Skin of body (tissue), 2 donors: ENCODE measurements around the gene CREB3L1. TPM values are rescaled to one million over a fixed set of nuclear protein-coding genes. Genes with fewer than 3 reads are reported as not detected.
A peak's percentile ranks its signal among the peaks of the same experiment; 100 is the strongest.

ENCODE experiments used
- DNase-seq: peaks from one replicate; lab custom pipeline; 2025; lab: John Stamatoyannopoulos, UW
- total RNA-seq: library from RNA; depleted of rRNA; stranded (reverse); fragments of >200 nt; gene quantifications from one replicate; pipeline ENCODE4 v1.2.3, GENCODE V29; 2014

CREB3L1 gene
- total RNA-seq, 1 donor from 2014 or later = 27.1 TPM

- DNase-seq = peak; percentile 35
Observed at GRCh38 chr11:46342239-46342638, 64.8 kb downstream of the CREB3L1 start.

GRCh38 chr11:46343520-46343919, 66.1 kb downstream of the CREB3L1 start:
- DNase-seq = no peak

- no peak for DNase-seq
Observed at GRCh38 chr11:46345131-46345597, 67.7 kb downstream of the CREB3L1 start.

GRCh38 chr11:46345881-46346484, 68.5 kb downstream of the CREB3L1 start:
- DNase-seq = no peak

DNA sequence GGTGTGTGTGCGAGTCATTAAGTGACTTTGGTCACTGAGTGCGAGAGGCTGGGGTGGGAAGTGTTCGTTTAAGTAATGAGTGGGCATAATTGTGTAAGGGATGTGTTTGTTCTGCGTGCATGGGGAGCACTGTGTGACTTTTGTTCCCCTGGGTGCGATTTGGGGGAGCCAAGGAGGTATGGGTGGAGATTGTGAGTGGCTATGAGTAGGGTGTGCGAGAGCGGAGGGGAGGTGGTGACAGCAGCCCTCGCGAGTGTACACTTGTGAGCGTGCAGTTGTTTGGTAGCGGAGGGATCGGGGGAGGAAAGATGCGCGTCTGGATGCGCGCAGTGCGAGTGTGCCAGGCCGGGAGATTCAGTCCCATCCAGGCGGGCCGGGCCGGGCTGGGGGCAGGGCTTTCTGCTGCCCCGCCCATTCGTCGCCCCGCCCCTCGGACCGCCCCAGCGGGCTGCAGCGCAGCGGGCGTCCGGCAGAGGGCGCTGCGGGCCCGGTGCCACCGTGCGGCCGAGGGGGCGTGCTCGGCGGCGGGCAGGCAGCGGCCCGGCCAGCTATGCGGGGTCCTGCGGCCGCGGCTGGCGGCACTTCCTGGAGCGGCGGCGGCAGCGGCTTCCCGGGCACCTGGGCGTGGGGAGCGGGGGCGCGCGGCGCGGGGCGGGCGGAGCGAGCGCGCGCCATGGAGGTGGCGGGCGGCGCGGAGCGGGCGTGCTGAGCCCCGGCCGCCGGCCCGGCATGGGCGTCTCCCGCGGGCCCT, 69.6 kb downstream of the CREB3L1 start, which contains the start of gene DGKZ:
Gene DGKZ, plus strand, starts transcription at position 578 of the 751 bp plus-strand sequence. CDS start 197 bp downstream, outside the sequence.
- DNase-seq = peak; percentile 90

DNA sequence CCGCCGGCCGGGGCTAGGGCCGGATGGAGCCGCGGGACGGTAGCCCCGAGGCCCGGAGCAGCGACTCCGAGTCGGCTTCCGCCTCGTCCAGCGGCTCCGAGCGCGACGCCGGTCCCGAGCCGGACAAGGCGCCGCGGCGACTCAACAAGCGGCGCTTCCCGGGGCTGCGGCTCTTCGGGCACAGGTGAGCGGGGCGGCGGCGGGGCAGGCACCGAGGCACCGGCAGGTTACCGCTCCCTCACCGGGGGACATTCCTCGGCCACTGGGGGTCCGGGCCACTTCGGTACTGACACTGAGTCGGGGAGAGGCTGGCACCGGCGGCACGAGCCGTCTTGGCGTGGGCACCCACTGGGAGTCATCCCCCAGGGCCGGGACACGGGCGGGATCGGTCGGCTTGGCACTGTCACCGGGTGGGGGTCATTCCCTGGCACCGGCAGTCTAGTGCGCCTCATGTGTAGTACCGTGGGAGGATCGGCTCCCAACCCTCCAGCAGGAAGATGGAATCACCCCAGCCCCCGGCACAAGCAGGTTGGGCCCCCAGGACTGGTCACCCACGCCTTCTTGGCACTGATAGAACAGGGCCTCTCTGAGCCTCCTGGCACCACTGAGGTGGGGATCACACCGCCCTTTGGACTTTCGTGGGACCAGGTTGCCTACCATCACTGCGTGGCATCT, 70.3 kb downstream of the CREB3L1 start:
- DNase-seq = no peak

GRCh38 chr11:46348566-46349401, 71.3 kb downstream of the CREB3L1 start:
- no peak for DNase-seq

GRCh38 chr11:46350695-46351094, 73.2 kb downstream of the CREB3L1 start:
- no peak for DNase-seq

GRCh38 chr11:46351148-46351547, 73.7 kb downstream of the CREB3L1 start:
- no peak for DNase-seq

GRCh38 chr11:46351606-46352005, 74.1 kb downstream of the CREB3L1 start:
- DNase-seq = no peak

DNA sequence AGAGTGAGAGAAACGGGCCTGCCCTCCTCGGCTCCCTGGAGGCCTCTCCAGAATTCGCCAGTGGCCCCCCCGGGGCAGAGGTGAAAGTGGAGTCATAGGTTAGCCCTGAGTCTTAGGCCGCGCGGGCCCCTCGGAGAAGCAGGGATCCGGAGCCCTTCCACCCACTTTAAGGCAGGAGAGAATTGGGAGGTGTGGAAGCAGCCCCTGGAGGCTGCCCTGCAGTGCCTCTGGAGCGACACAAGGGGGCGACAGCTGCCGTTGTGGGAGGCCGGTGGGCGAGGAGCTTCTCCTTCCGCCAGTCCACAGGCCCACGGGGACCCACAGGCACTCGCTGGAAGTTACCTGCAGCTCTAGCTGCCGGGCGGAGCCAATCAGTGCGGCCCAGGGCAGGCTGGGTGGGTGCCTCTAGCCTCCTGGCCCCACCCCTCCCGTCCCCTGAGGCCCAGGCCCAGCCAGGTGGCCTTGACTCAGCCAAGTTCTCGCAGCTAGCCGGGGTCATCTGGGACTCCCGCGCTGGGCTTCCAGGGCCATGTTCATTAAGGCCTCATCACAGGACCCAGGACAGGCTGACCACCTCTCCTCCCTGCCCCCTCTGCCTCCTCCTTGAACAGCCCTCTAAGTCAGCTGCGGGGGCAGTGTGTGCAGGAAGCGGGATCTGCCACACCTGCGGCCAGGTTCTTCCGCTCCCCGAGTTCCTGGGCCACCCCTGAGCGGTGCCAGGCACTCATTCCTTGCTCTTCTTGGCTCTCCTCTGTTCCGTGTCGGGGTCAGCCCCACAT, 74.8 kb downstream of the CREB3L1 start:
- DNase-seq = no peak

DNA sequence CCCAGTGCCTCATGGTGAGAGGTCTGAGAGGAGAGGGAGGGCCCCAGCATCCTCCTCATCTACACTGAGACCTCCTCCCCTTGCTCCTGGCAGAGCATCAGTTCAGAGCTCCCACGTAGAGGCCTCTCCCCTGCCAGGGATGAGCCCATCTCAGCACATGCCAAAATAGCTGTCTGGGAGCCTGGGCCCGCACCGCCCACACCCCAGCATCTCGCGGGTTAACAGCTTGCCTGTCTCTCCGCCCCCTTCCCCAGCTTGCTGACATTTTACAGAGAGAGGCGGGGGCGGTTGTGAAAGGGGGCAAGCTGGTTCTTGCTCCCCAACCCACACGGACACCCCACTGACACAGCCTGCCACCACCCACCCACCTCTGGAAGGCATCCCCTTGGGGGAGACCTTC, 76.2 kb downstream of the CREB3L1 start:
- no peak for DNase-seq

GRCh38 chr11:46356924-46357482, 79.5 kb downstream of the CREB3L1 start:
- no peak for DNase-seq

GRCh38 chr11:46357483-46357936, 80.0 kb downstream of the CREB3L1 start:
- no peak for DNase-seq

DNA sequence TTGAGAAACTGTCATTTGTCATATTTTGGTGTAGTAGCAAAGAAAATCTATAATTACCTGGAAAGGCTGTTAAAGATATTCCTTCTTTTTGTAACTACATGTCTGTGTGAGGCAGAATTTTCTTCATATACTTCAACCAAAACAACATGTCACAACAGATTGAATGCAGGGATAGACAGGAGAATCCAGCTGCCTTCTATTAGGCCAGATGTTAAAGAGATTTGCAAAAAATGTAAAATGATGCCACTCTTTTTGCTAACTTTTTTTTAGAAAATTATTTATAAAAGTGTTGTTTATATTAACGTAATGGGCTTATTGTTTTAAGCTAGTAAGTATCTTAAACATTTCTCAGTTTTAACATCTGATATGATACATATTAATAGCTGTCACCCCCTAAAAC, 82.5 kb downstream of the CREB3L1 start:
- DNase-seq = peak; percentile 28

GRCh38 chr11:46360878-46361277, 83.4 kb downstream of the CREB3L1 start:
- no peak for DNase-seq

DNA sequence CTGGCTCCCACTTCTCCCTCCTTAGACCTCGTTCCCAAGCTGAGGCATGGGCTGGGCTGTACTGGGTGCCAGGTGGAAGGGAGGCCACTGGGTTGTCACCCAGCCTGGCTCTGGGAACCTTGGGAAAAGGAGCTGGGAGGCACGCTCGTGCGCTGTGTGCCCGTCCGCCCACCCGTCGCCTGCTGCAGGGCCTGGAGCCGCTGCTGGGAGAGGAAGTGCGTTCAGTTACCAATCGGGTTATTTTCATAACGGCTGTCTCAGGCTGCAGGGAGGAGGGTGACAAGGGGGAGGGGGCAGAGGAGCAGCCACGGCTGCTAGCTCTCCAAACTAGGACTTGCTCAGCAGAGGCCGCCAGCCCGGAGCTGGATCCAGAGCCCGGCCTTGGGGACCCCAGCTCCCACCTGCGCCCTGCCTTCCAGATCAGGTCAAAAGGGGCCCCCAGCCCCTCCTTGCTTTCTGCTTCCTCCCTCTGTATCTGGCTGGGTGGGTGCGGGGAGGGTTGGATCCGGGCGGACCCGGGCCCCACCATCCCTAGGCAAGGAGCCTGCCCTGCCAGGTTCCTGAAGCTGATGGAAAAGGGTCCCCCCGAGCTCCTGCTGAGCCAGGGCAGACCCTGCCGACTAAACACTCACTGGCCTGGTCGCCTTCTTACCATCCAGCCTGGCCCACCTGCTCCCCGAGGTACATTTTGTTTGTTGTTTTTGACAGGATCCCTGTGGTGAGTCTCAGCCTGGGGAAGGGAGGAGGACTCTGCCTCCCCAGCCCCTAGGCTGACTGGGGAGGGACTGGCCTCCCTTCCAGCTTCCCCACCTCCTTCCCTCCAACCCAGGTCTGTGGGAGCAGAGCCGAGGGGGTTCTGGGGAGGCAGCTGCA, 84.1 kb downstream of the CREB3L1 start:
- DNase-seq = peak; percentile 76

- no peak for DNase-seq
Observed at GRCh38 chr11:46362156-46363030, 84.9 kb downstream of the CREB3L1 start.
